Thoracic aorta (tissue), 2 donors: ENCODE measurements around the gene BLOC1S6. TPM values are rescaled to one million over a fixed set of nuclear protein-coding genes. Genes with fewer than 3 reads are reported as not detected.

ENCODE experiments used
- ATAC-seq: fragments of 150-250 bp; one replicate; pipeline ENCODE4 v1.8.0; 2017; ENCODE audit warnings: low read depth; ENCODE audit not compliant: insufficient number of reproducible peaks, low FRiP score
- DNase-seq: peaks from one replicate; pipeline ENCODE4 v3.0.0-alpha.2; 2020; ENCODE audit warnings: low spot score
- H3K27ac ChIP-seq, 2 donors: fragments of 200-600 bp; sonication (generic); 1 replicate in 1 of 2; 2 replicates in 1 of 2; pipeline ENCODE4 v1.5.1; 2016; ENCODE audit warnings: mild to moderate bottlenecking in 2 of 2, moderate library complexity in 2 of 2
- H3K27me3 ChIP-seq: fragments of 200-600 bp; sonication (generic); replicated peaks from 2 replicates; pipeline ENCODE4 v1.6.0; 2016; ENCODE audit warnings: mild to moderate bottlenecking; ENCODE audit not compliant: insufficient read depth
- H3K36me3 ChIP-seq: fragments of 200-600 bp; sonication (generic); one replicate; pipeline ENCODE4 v1.5.1; 2016
- H3K4me1 ChIP-seq, 2 donors: fragments of 200-600 bp; sonication (generic); 1 replicate in 1 of 2; 2 replicates in 1 of 2; pipeline versions ENCODE4 v1.5.1 to v1.6.0; 2016; ENCODE audit warnings: low read depth in 2 of 2, mild to moderate bottlenecking in 1 of 2; ENCODE audit not compliant: control insufficient read depth in 1 of 2
- H3K4me3 ChIP-seq: fragments of 200-600 bp; sonication (generic); 2 replicates; pipeline ENCODE4 v1.5.1; 2016; ENCODE audit warnings: mild to moderate bottlenecking
- H3K9me3 ChIP-seq: fragments of 200-600 bp; sonication (generic); 2 replicates; pipeline ENCODE4 v1.5.1; 2016
- CTCF ChIP-seq: fragments of 200-600 bp; sonication (generic); IDR thresholded peaks from one replicate; pipeline ENCODE4 v1.5.1; 2019; ENCODE audit warnings: antibody characterized with exemption
- total RNA-seq, 2 donors: library from RNA; depleted of rRNA; stranded (reverse); fragments of >200 nt; gene quantifications; one replicate each; pipeline versions ENCODE4 v1.1.0 to v1.2.3, GENCODE V29; 2016

The BLOC1S6 gene
- total RNA-seq, 2 donors from 2014 or later: 41.4 to 85.3 TPM

GRCh38 chr15:45641374-45641781 lies 54.2 kb downstream of the BLOC1S6 start:
- Histone ChIP-seq H3K27ac (peak overlapping the region; percentile 27 to 92), H3K4me1 (peaks cover 65 to 89% of the 10 kb centered on the region in 2 donors), H3K4me3 (no peak overlapping the region), H3K9me3 (no peaks in the 10 kb centered on the region), H3K27me3 (no peaks in the 10 kb centered on the region), H3K36me3 (no peaks in the 10 kb centered on the region)
- no peak for TF ChIP-seq CTCF
- ATAC-seq (no peak), DNase-seq (no peak)

GRCh38 chr15:45641999-45642932 lies 55.1 kb downstream of the BLOC1S6 start:
- Histone ChIP-seq H3K9me3 (no peaks in the 10 kb centered on the region), H3K27ac (peak overlapping the region; percentile 41 to 92), H3K36me3 (no peaks in the 10 kb centered on the region), H3K4me1 (peaks cover 65 to 87% of the 10 kb centered on the region in 2 donors), H3K27me3 (no peaks in the 10 kb centered on the region), H3K4me3 (peak overlapping the region; percentile 34)
- DNase-seq (no peak), ATAC-seq (peak; percentile 58)
- TF ChIP-seq CTCF: no peak

GRCh38 chr15:45644437-45644836 lies 57.3 kb downstream of the BLOC1S6 start:
- Histone ChIP-seq H3K27ac (peak overlapping the region; percentile 30 to 44), H3K36me3 (no peaks in the 10 kb centered on the region), H3K9me3 (no peaks in the 10 kb centered on the region), H3K27me3 (no peaks in the 10 kb centered on the region), H3K4me1 (peaks cover 60 to 79% of the 10 kb centered on the region in 2 donors), H3K4me3 (no peak overlapping the region)
- DNase-seq (no peak), ATAC-seq (no peak)
- TF ChIP-seq CTCF: no peak

- H3K4me1 ChIP-seq: peaks cover 62 to 79% of the 10 kb centered on the region in 2 donors
- no peaks in the 10 kb centered on the region for H3K9me3 ChIP-seq
- H3K27ac ChIP-seq: peak overlapping the region; percentile 30 to 44
- no peak for DNase-seq
- ATAC-seq: no peak
- no peak overlapping the region for H3K4me3 ChIP-seq
- no peaks in the 10 kb centered on the region for H3K27me3 ChIP-seq
- no peaks in the 10 kb centered on the region for H3K36me3 ChIP-seq
- no peak for TF ChIP-seq CTCF
Measured at GRCh38 chr15:45645026-45645980, 58.1 kb downstream of the BLOC1S6 start.

GRCh38 chr15:45646220-45646619 lies 59.0 kb downstream of the BLOC1S6 start:
- H3K27ac ChIP-seq: peak overlapping the region; percentile 30 to 44
- no peaks in the 10 kb centered on the region for H3K9me3 ChIP-seq
- ATAC-seq (no peak), DNase-seq (no peak)
- TF ChIP-seq CTCF: no peak
- H3K4me3 ChIP-seq: peak overlapping the region; percentile 1
- peaks cover 52 to 71% of the 10 kb centered on the region in 2 donors for H3K4me1 ChIP-seq
- no peaks in the 10 kb centered on the region for H3K27me3 ChIP-seq
- H3K36me3 ChIP-seq: no peaks in the 10 kb centered on the region
